ENCODE measurements around the gene PDGFB. TPM values are rescaled to one million over a fixed set of nuclear protein-coding genes. Genes with fewer than 3 reads are reported as not detected.

Gene PDGFB
- total and polyA plus RNA-seq, 2 of the 4 experiments (the other 2 are of a cell fraction): 0.07 TPM; not detected in 1

GRCh38 chr22:39214006-39214382, 30.8 kb downstream of the PDGFB start:
- Histone ChIP-seq H4K20me1 (ENCODE audit: insufficient read depth, low read length) (no peaks in the 10 kb centered on the region), H2AFZ (replicated peaks; ENCODE audit: low read length, poor library complexity) (peak overlapping the region; percentile 34), H3K36me3 (ENCODE audit: control insufficient read depth, insufficient read depth, low read length) (no peaks in the 10 kb centered on the region), H4K91ac (ENCODE audit: insufficient read depth, low read depth, low read length) (no peak overlapping the region), H2BK120ac (ENCODE audit: low read depth, low read length) (peak overlapping the region; percentile 11; the same call in 1 of the 2 replicates), H3K4me1 (ENCODE audit: control insufficient read depth, insufficient read depth, low read length) (peaks cover 5% of the 10 kb centered on the region), H4K8ac (ENCODE audit: low read depth in 2 of 2, low read length in 2 of 2) (no peak overlapping the region), H3K4me2 (ENCODE audit: low read depth, low read length) (no peak overlapping the region), H2BK20ac (ENCODE audit: low read depth, low read length) (peak overlapping the region; percentile 26; the same call in 1 of the 2 replicates), H3K79me1 (ENCODE audit: low read depth in 1 of 2, low read length in 2 of 2) (no peaks in the 10 kb centered on the region), H2AK5ac (ENCODE audit: low read depth, low read length) (peak overlapping the region; percentile 43), H3K14ac (replicated peaks; ENCODE audit: low read depth, low read length) (no peak overlapping the region), H3K27ac (ENCODE audit: insufficient read depth, low read length) (no peak overlapping the region), H3K9me3 (ENCODE audit: control insufficient read depth, insufficient read depth, low read length) (no peaks in the 10 kb centered on the region), H3K9ac (ENCODE audit: low read depth, low read length) (no peak overlapping the region), H2BK5ac (ENCODE audit: low read depth, low read length, poor library complexity, severe bottlenecking) (no peak overlapping the region), H2AK9ac (replicated peaks; ENCODE audit: low read depth, low read length, poor library complexity) (no peak overlapping the region), H2BK15ac (ENCODE audit: low read depth, low read length) (0 out of 3 replicates have a peak overlapping the region, but pooled peaks have one; percentile 50), H3K4ac (ENCODE audit: low read depth, low read length) (peak overlapping the region; percentile 41), H3K4me3 (ENCODE audit: insufficient read depth, low read depth, low read length) (no peak overlapping the region), H3K9me1 (ENCODE audit: insufficient read depth, low read length) (0 out of 2 replicates have a peak, but pooled peaks cover 6% of the 10 kb centered on the region), H3K18ac (ENCODE audit: low read depth, low read length) (no peak overlapping the region), H3K23ac (ENCODE audit: low read depth, low read length) (no peak overlapping the region), H4K5ac (ENCODE audit: low read depth, low read length) (no peak overlapping the region), H3K56ac (ENCODE audit: extremely low read depth, insufficient read depth, low read length) (no peak overlapping the region), H3K27me3 (ENCODE audit: control insufficient read depth, insufficient read depth, low read length) (no peaks in the 10 kb centered on the region)
- 72% methylated on average over 6 of the region's 9 CpGs; no CpG with 5 or more reads in 1 of the 2 experiments for WGBS, 2 experiments (ENCODE audit: extremely low coverage in 2 of 2, insufficient read length in 1 of 2)
- intact Hi-C loops (cut with micrococcal nuclease) (no loop called here), dilution Hi-C loops (cut with HindIII; ENCODE audit: low sequenced_read_pairs, unreplicated experiment) (no loop called here), in situ Hi-C loops (cut with MboI; ENCODE audit: low sequenced_read_pairs) (no loop called here)
- ATAC-seq (ENCODE audit: low read depth) (no peak), DNase-seq (no peak)
- no TSS peak for BruUV-seq (replicated peaks)
- TF ChIP-seq MAFK (IDR thresholded peaks at IDR 0.05; ENCODE audit: low read depth, low read length) (no peak), SMC3 (IDR thresholded peaks at IDR 0.05; ENCODE audit: low read depth, low read length) (no peak), POLR2A (IDR thresholded peaks at IDR 0.05; ENCODE audit: low read depth, low read length) (no peak), MXI1 (IDR thresholded peaks at IDR 0.05; ENCODE audit: borderline replicate concordance, low read depth, low read length) (no peak), CEBPB (IDR thresholded peaks at IDR 0.05; ENCODE audit: low read depth, low read length) (no peak), CHD1 (IDR thresholded peaks at IDR 0.05; ENCODE audit: low read depth, low read length) (no peak), RFX5 (IDR thresholded peaks at IDR 0.05; ENCODE audit: low read depth, low read length) (no peak), RAD21 (IDR thresholded peaks at IDR 0.05; ENCODE audit: low read length) (no peak), CTCF (conservative IDR thresholded peaks at IDR 0.05; ENCODE audit: low read depth, low read length) (no peak), RCOR1 (IDR thresholded peaks at IDR 0.05; ENCODE audit: insufficient replicate concordance, low read length) (no peak), NFE2L2 (IDR thresholded peaks at IDR 0.05; ENCODE audit: low read depth, low read length) (no peak), MAZ (IDR thresholded peaks at IDR 0.05; ENCODE audit: borderline replicate concordance, low read depth, low read length) (no peak)
- TF ChIP-seq, protein P1, sequence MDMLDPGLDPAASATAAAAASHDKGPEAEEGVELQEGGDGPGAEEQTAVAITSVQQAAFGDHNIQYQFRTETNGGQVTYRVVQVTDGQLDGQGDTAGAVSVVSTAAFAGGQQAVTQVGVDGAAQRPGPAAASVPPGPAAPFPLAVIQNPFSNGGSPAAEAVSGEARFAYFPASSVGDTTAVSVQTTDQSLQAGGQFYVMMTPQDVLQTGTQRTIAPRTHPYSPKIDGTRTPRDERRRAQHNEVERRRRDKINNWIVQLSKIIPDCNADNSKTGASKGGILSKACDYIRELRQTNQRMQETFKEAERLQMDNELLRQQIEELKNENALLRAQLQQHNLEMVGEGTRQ (IDR thresholded peaks at IDR 0.05; ENCODE audit: low read depth, low read length): no peak
- CTCF ChIA-PET: no interaction called here
- POLR2A ChIA-PET (ENCODE audit: unreplicated experiment): interaction anchor here (0.6 kb wide), 1 partner anchor 427 kb away, joined by 10 read pairs; no protein-coding TSS in a partner anchor

Measured in IMR-90 (cell line).